Prostate gland (tissue), 2 donors: ENCODE data around the gene ZNF396. TPM values are rescaled to one million over a fixed set of nuclear protein-coding genes. Genes with fewer than 3 reads are reported as not detected.
A peak's percentile ranks its signal among the peaks of the same experiment; 100 is the strongest.

Experiments
- DNase-seq: peaks from one replicate; pipeline ENCODE4 v3.0.0-alpha.2; 2019; ENCODE audit warnings: low spot score
- H3K27ac ChIP-seq, 2 donors: fragments of 200-600 bp; sonication (generic); 2 replicates each; pipeline ENCODE4 v1.5.1; 2017 to 2019
- H3K27me3 ChIP-seq: fragments of 200-600 bp; sonication (generic); replicated peaks from 2 replicates; pipeline ENCODE4 v1.5.1; 2019; ENCODE audit not compliant: insufficient read depth
- H3K36me3 ChIP-seq, 2 donors: fragments of 200-600 bp; sonication (generic); 1 replicate in 1 of 2; 2 replicates in 1 of 2; pipeline versions ENCODE4 v1.5.1 to v1.8.1; 2017 to 2019
- H3K4me1 ChIP-seq: fragments of 200-600 bp; sonication (generic); replicated peaks from 2 replicates; pipeline ENCODE4 v1.5.1; 2019
- H3K4me3 ChIP-seq, 2 donors: fragments of 200-600 bp; sonication (generic); 2 replicates each; pipeline ENCODE4 v1.5.1; 2017 to 2019
- H3K9me3 ChIP-seq: fragments of 200-600 bp; sonication (generic); 2 replicates; pipeline ENCODE4 v1.5.1; 2017
- POLR2A ChIP-seq: fragments of 450-650 bp; IDR thresholded peaks from one replicate; pipeline ENCODE4 v1.6.1; 2016; ENCODE audit warnings: antibody characterized with exemption, mild to moderate bottlenecking
- POLR2AphosphoS5 ChIP-seq: sonication (generic); formaldehyde crosslinking; IDR thresholded peaks from one replicate; pipeline ENCODE4 v1.6.1; 2017; ENCODE audit warnings: antibody characterized with exemption
- WGBS: methylation state at CpG from one replicate; pipeline ENCODE4 v1.1.5; 2018; 5-methylcytosine and 5-hydroxymethylcytosine counted together
- intact Hi-C: fragments of 100-400 bp; cut with DNase I; formaldehyde crosslinking; loops from one replicate; pipeline ENCODE4 v1.14.2; 2022
- total RNA-seq, 2 donors: library from RNA; depleted of rRNA; stranded (reverse); fragments of >200 nt; gene quantifications; one replicate each; pipeline ENCODE4 v1.1.0, GENCODE V29; 2016
- TF ChIP-seq, protein P1 (sequence below), 4 experiments: fragments of 200-600 bp in 2 of 4; fragments of 450-650 bp in 2 of 4; sonication (generic) in 2 of 4; IDR thresholded peaks; 1 replicate in 3 of 4; 2 replicates in 1 of 4; pipeline ENCODE4 v1.5.1; 2016 to 2019; ENCODE audit warnings: antibody characterized with exemption in 4 of 4, mild to moderate bottlenecking in 2 of 4, moderate library complexity in 2 of 4

Gene ZNF396
- total RNA-seq, 2 donors from 2014 or later, result 1.6 to 3.9 TPM

DNA sequence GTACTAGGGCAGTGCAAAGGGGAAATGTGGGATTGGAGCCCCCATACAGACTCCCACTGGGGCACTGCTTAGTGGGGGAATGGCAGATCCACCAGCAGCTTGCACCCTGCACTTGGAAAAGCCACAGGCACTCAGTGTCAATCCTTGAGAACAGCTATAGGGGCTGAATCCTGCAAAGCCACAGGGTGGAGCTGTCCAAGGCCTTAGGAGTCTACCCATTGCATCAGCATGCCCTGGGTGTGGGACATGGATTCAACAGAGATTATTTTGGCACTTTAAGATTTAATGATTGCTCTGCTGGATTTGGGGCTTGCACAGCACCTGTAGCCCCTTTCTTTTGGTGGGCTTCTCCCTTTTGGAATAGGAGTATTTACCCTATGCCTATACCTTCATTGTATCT lies 24.4 kb downstream of the ZNF396 start:
- Histone ChIP-seq H3K27ac (no peak overlapping the region), H3K4me3 (no peak overlapping the region), H3K4me1 (no peaks in the 10 kb centered on the region), H3K9me3 (no peaks in the 10 kb centered on the region), H3K36me3 (no peaks in the 10 kb centered on the region), H3K27me3 (no peaks in the 10 kb centered on the region)
- intact Hi-C loops, result loop anchor here (5.0 kb wide), 2 partner anchors 120 to 325 kb away; no protein-coding TSS in a partner anchor
- no peak for DNase-seq
- no peak for TF ChIP-seq POLR2AphosphoS5
- no peak for TF ChIP-seq POLR2A
- TF ChIP-seq, protein P1, sequence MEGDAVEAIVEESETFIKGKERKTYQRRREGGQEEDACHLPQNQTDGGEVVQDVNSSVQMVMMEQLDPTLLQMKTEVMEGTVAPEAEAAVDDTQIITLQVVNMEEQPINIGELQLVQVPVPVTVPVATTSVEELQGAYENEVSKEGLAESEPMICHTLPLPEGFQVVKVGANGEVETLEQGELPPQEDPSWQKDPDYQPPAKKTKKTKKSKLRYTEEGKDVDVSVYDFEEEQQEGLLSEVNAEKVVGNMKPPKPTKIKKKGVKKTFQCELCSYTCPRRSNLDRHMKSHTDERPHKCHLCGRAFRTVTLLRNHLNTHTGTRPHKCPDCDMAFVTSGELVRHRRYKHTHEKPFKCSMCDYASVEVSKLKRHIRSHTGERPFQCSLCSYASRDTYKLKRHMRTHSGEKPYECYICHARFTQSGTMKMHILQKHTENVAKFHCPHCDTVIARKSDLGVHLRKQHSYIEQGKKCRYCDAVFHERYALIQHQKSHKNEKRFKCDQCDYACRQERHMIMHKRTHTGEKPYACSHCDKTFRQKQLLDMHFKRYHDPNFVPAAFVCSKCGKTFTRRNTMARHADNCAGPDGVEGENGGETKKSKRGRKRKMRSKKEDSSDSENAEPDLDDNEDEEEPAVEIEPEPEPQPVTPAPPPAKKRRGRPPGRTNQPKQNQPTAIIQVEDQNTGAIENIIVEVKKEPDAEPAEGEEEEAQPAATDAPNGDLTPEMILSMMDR (IDR thresholded peaks at IDR 0.05), result no peak

DNA sequence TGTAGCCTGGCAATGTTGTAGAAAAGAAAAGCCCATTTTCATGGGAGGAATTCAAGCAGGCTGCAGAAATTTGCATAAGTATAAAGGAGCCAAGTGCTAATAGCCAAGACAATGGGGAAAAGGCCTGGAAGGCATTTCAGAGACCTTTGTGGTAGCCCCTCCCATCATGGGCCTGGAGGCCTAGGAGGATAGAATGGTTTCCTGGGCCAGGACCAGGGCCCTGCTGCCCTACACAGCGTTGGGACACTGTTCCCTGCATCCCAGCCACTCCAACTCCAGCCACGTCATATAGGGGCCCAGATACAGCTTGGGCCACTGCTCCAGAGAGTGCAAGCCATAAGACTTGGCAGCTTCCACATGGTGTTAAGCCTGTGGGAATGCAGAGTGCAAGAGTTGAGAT lies 24.9 kb downstream of the ZNF396 start:
- no peaks in the 10 kb centered on the region for H3K36me3 ChIP-seq
- H3K27ac ChIP-seq, result no peak overlapping the region
- no peaks in the 10 kb centered on the region for H3K4me1 ChIP-seq
- WGBS, result 100% methylated on average over 2 of the region's 2 CpGs
- H3K27me3 ChIP-seq, result no peaks in the 10 kb centered on the region
- DNase-seq, result no peak
- intact Hi-C loops, result loop anchor here (5.0 kb wide), 2 partner anchors 120 to 325 kb away; no protein-coding TSS in a partner anchor
- no peaks in the 10 kb centered on the region for H3K9me3 ChIP-seq
- TF ChIP-seq POLR2AphosphoS5, result no peak
- TF ChIP-seq, protein P1 (IDR thresholded peaks at IDR 0.05), result no peak
- no peak for TF ChIP-seq POLR2A
- H3K4me3 ChIP-seq, result no peak overlapping the region

DNA sequence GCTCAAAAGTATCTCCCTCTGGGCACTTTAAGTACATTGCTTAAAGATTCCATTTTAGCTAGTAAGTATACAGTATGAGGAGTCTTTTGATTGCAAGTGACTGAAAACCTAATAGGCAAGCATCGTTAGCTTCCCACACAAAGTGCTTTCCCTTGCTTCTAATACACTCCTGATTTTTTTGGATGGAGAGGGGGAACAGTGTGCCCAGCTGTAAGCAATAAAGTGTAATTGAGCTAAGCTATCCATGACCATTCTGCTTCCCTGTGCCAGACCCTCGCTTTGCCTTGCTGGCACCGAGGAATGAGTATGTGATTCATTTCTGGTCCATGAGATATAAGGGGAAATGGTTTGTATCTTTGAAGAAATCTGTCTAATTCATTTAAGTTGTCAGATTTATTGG lies 29.1 kb downstream of the ZNF396 start:
- no peaks in the 10 kb centered on the region for H3K36me3 ChIP-seq
- H3K27me3 ChIP-seq, result no peaks in the 10 kb centered on the region
- intact Hi-C loops, result loop anchor here (10.0 kb wide), 1 partner anchor 343 kb away; no protein-coding TSS in a partner anchor
- H3K4me3 ChIP-seq, result no peak overlapping the region
- no peak for DNase-seq
- 41% methylated on average over 3 of the region's 3 CpGs for WGBS
- TF ChIP-seq, protein P1 (IDR thresholded peaks at IDR 0.05), result no peak
- TF ChIP-seq POLR2AphosphoS5, result no peak
- TF ChIP-seq POLR2A, result no peak
- no peaks in the 10 kb centered on the region for H3K4me1 ChIP-seq
- no peak overlapping the region for H3K27ac ChIP-seq
- H3K9me3 ChIP-seq, result no peaks in the 10 kb centered on the region

DNA sequence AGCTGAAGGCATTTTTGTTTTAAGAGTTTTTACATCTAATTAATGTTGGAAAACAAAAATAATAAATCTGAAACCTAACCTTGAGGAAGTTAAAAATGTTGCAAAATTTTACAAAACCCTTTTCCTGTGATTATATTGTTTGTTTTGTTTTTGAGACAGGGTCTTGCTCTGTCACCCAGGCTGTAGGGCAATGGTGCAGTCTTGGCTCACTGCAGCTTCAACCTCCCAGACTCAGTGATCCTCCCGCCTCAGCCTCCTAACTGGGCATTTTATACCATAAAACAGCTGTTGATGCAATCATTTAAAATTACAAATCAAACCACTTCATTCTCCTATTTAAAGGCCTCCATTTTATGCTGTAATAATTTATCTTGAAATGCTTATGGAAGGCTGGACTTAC lies 31.2 kb downstream of the ZNF396 start:
- no peaks in the 10 kb centered on the region for H3K36me3 ChIP-seq
- DNase-seq, result no peak
- no peaks in the 10 kb centered on the region for H3K9me3 ChIP-seq
- TF ChIP-seq, protein P1 (IDR thresholded peaks at IDR 0.05), result no peak
- TF ChIP-seq POLR2AphosphoS5, result no peak
- TF ChIP-seq POLR2A, result no peak
- 69% methylated on average over 1 of the region's 1 CpG for WGBS
- no peaks in the 10 kb centered on the region for H3K4me1 ChIP-seq
- intact Hi-C loops, result loop anchor here (10.0 kb wide), 1 partner anchor 341 kb away; no protein-coding TSS in a partner anchor
- H3K27ac ChIP-seq, result peak overlapping the region; percentile 98
- peak overlapping the region in 1 of 2 donors; percentile 3 for H3K4me3 ChIP-seq
- no peaks in the 10 kb centered on the region for H3K27me3 ChIP-seq

DNA sequence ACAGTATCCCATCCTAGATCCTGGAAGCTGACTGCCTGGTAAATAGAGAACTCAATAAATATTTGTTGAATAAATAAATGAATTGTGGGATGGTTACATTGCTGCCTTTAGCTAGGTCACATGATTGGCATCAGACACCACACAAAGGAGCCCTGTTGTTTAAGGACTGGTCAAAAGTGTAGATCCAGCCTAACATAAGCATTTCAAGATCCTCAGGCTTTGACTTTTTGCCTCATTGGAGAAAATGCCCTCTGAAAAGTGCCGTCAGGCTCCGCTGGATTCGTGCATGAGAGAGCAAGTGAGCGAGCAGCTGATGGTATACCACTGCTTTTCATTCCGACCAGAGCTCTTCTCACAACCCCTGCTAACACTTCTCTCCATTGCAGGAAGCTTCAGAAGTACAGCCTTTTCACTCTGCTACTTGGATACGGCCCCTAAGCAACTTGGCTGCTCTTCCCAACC lies 31.6 kb downstream of the ZNF396 start:
- WGBS, result 8% methylated on average over 6 of the region's 6 CpGs
- Histone ChIP-seq H3K9me3 (no peaks in the 10 kb centered on the region), H3K36me3 (no peaks in the 10 kb centered on the region), H3K4me1 (no peaks in the 10 kb centered on the region), H3K27me3 (no peaks in the 10 kb centered on the region), H3K4me3 (peak overlapping the region in 1 of 2 donors; percentile 3), H3K27ac (peak overlapping the region; percentile 98)
- TF ChIP-seq POLR2A, result no peak
- peak; percentile 83 for TF ChIP-seq POLR2AphosphoS5
- TF ChIP-seq, protein P1 (IDR thresholded peaks at IDR 0.05), result peak in 1 of 4 experiments; percentile 11
- DNase-seq, result peak; percentile 69
- intact Hi-C loops, result loop anchor here (10.0 kb wide), 1 partner anchor 341 kb away; no protein-coding TSS in a partner anchor
